IMR-90 (cell line): Measurements from ENCODE around the gene NFIA. TPM values are rescaled to one million over a fixed set of nuclear protein-coding genes. Genes with fewer than 3 reads are reported as not detected.

Experiments
- ATAC-seq: fragments of 200-7000 bp; cut with Tn5 transposase; 2 replicates; pipeline ENCODE4 v1.9.1; 2020; ENCODE audit warnings: low read depth, mild to moderate bottlenecking, moderate library complexity
- BruUV-seq: library from RNA; stranded (reverse); fragments of 400-500 nt; replicated peaks from 2 replicates; lab custom pipeline; 2021; lab: Mats Ljungman, UMichigan
- CTCF ChIA-PET: fragments of 300-600 bp; formaldehyde crosslinking; extraction: SDS; loops from one replicate; lab custom pipeline; 2021; ENCODE audit warnings: antibody characterized with exemption; lab: Yijun Ruan, JAX
- POLR2A ChIA-PET: fragments of 300-600 bp; sonication (Branson Sonifier 250); formaldehyde crosslinking; loops from one replicate; lab custom pipeline; 2022; ENCODE audit warnings: antibody characterized with exemption; ENCODE audit not compliant: unreplicated experiment; lab: Charles Lee
- DNase-seq: peaks from one replicate; pipeline ENCODE4 v3.0.0; 2013
- H2AFZ ChIP-seq: replicated peaks from 2 replicates; pipeline ENCODE3; 2013; ENCODE audit warnings: low read length, mild to moderate bottlenecking; ENCODE audit not compliant: poor library complexity
- H2AK5ac ChIP-seq: 2 replicates; pipeline ENCODE4 v1.6.1; 2013; ENCODE audit warnings: low read depth, low read length, inconsistent platforms
- H2AK9ac ChIP-seq: replicated peaks from 2 replicates; pipeline ENCODE3; 2013; ENCODE audit warnings: mild to moderate bottlenecking, low read depth, low read length, moderate library complexity; ENCODE audit not compliant: poor library complexity
- H2BK120ac ChIP-seq: 2 replicates; pipeline ENCODE4 v1.6.1; 2013; ENCODE audit warnings: low read depth, low read length, inconsistent platforms
- H2BK15ac ChIP-seq: 3 replicates; pipeline ENCODE4 v1.6.1; 2013; ENCODE audit warnings: low read depth, low read length, inconsistent platforms
- H2BK20ac ChIP-seq: 2 replicates; pipeline ENCODE4 v1.6.1; 2013; ENCODE audit warnings: low read depth, mild to moderate bottlenecking, inconsistent platforms, low read length, moderate library complexity
- H2BK5ac ChIP-seq: 2 replicates; pipeline ENCODE4 v1.6.1; 2013; ENCODE audit warnings: mild to moderate bottlenecking, low read depth, low read length, inconsistent platforms; ENCODE audit not compliant: poor library complexity, severe bottlenecking
- H3K14ac ChIP-seq: replicated peaks from 2 replicates; pipeline ENCODE4 v1.6.1; 2013; ENCODE audit warnings: low read depth, low read length, inconsistent platforms
- H3K18ac ChIP-seq: 2 replicates; pipeline ENCODE4 v1.6.1; 2013; ENCODE audit warnings: low read depth, low read length, control low read depth
- H3K23ac ChIP-seq: 2 replicates; pipeline ENCODE4 v1.6.1; 2013; ENCODE audit warnings: low read depth, low read length, inconsistent platforms
- H3K27ac ChIP-seq: 2 replicates; pipeline ENCODE4 v1.5.1; 2013; ENCODE audit warnings: mild to moderate bottlenecking, control low read depth, low read length; ENCODE audit not compliant: insufficient read depth
- H3K27me3 ChIP-seq: 2 replicates; pipeline ENCODE4 v1.6.1; 2013; ENCODE audit warnings: low read length; ENCODE audit not compliant: control insufficient read depth, insufficient read depth
- H3K36me3 ChIP-seq: 2 replicates; pipeline ENCODE4 v1.6.1; 2013; ENCODE audit warnings: low read length, mixed read lengths; ENCODE audit not compliant: control insufficient read depth, insufficient read depth
- H3K4ac ChIP-seq: 2 replicates; pipeline ENCODE4 v1.6.1; 2013; ENCODE audit warnings: low read depth, low read length, inconsistent platforms
- H3K4me1 ChIP-seq: 2 replicates; pipeline ENCODE4 v1.6.1; 2013; ENCODE audit warnings: low read length, mixed read lengths; ENCODE audit not compliant: control insufficient read depth, insufficient read depth
- H3K4me2 ChIP-seq: 2 replicates; pipeline ENCODE4 v1.6.1; 2013; ENCODE audit warnings: low read depth, mild to moderate bottlenecking, control low read depth, low read length, moderate library complexity
- H3K4me3 ChIP-seq: 2 replicates; pipeline ENCODE4 v1.5.1; 2013; ENCODE audit warnings: low read depth, mild to moderate bottlenecking, control low read depth, low read length, moderate library complexity; ENCODE audit not compliant: insufficient read depth
- H3K56ac ChIP-seq: 2 replicates; pipeline ENCODE4 v1.6.1; 2013; ENCODE audit warnings: low read length, inconsistent platforms; ENCODE audit not compliant: insufficient read depth; ENCODE audit errors: extremely low read depth
- H3K79me1 ChIP-seq, 2 experiments: 2 replicates each; pipeline ENCODE4 v1.6.1; 2013; ENCODE audit warnings: low read length in 2 of 2, inconsistent platforms in 1 of 2, low read depth in 1 of 2
- H3K9ac ChIP-seq: 2 replicates; pipeline ENCODE4 v1.6.1; 2013; ENCODE audit warnings: low read depth, low read length, control low read depth
- H3K9me1 ChIP-seq: 2 replicates; pipeline ENCODE4 v1.6.1; 2013; ENCODE audit warnings: low read length, inconsistent platforms; ENCODE audit not compliant: insufficient read depth
- H3K9me3 ChIP-seq: 2 replicates; pipeline ENCODE4 v1.6.1; 2013; ENCODE audit warnings: low read length; ENCODE audit not compliant: control insufficient read depth, insufficient read depth
- H4K20me1 ChIP-seq: 2 replicates; pipeline ENCODE4 v1.6.1; 2013; ENCODE audit warnings: low read length, inconsistent platforms; ENCODE audit not compliant: insufficient read depth
- H4K5ac ChIP-seq: 2 replicates; pipeline ENCODE4 v1.6.1; 2013; ENCODE audit warnings: mild to moderate bottlenecking, low read depth, low read length, control low read depth
- H4K8ac ChIP-seq, 2 experiments: 2 replicates each; pipeline ENCODE4 v1.6.1; 2013; ENCODE audit warnings: low read depth in 2 of 2, low read length in 2 of 2, control low read depth in 1 of 2, inconsistent platforms in 1 of 2
- H4K91ac ChIP-seq: 2 replicates; pipeline ENCODE4 v1.6.1; 2013; ENCODE audit warnings: low read depth, low read length, inconsistent platforms; ENCODE audit not compliant: insufficient read depth
- CHD1 ChIP-seq: IDR thresholded peaks from 2 replicates; pipeline ENCODE4 v1.6.1; 2012; ENCODE audit warnings: low read depth, low read length, improper control_type of control experiment
- MAZ ChIP-seq: IDR thresholded peaks from 2 replicates; pipeline ENCODE4 v1.6.1; 2012; ENCODE audit warnings: low read depth, mild to moderate bottlenecking, low read length, improper control_type of control experiment, moderate library complexity, borderline replicate concordance
- RAD21 ChIP-seq: IDR thresholded peaks from 2 replicates; pipeline ENCODE4 v1.6.1; 2012; ENCODE audit warnings: low read length, improper control_type of control experiment
- RCOR1 ChIP-seq: IDR thresholded peaks from 2 replicates; pipeline ENCODE4 v1.6.1; 2012; ENCODE audit warnings: mild to moderate bottlenecking, low read length, improper control_type of control experiment; ENCODE audit not compliant: insufficient replicate concordance
- RFX5 ChIP-seq: IDR thresholded peaks from 2 replicates; pipeline ENCODE4 v1.8.0; 2012; ENCODE audit warnings: low read depth, mild to moderate bottlenecking, low read length, moderate library complexity
- SMC3 ChIP-seq: fragments of 150-350 bp; IDR thresholded peaks from 2 replicates; pipeline ENCODE4 v1.6.1; 2016; ENCODE audit warnings: low read depth, mild to moderate bottlenecking, antibody characterized with exemption, low read length, moderate library complexity
- WGBS, 2 experiments: methylation state at CpG; one replicate each; pipeline versions ENCODE4 v1.1.5 to v1.1.7; 2013; ENCODE audit warnings: missing lambda C conversion rate in 2 of 2; ENCODE audit not compliant: insufficient read length in 1 of 2; ENCODE audit errors: extremely low coverage in 2 of 2; 5-methylcytosine and 5-hydroxymethylcytosine counted together
- dilution Hi-C: fragments of 300-500 bp; cut with HindIII; formaldehyde crosslinking; loops from one replicate; pipeline ENCODE4 v1.14.3; 2018; ENCODE audit warnings: low sequenced_read_pairs; ENCODE audit not compliant: unreplicated experiment
- in situ Hi-C: fragments of 300-500 bp; cut with MboI; formaldehyde crosslinking; loops from 3 replicates; pipeline ENCODE4 v1.14.3; 2019; ENCODE audit warnings: low sequenced_read_pairs, inconsistent platforms, mixed read lengths
- intact Hi-C: fragments of 100-400 bp; cut with micrococcal nuclease; formaldehyde crosslinking; loops from 2 replicates; pipeline ENCODE4 v1.10.0; 2022
- polyA plus RNA-seq, 3 experiments: library from polyadenylated mRNA; depleted of rRNA; stranded (reverse); fragments of >200 nt; gene quantifications; 2 replicates each; pipeline ENCODE4 v1.2.3, GENCODE V29; 2012; ENCODE audit warnings: low replicate concordance in 1 of 3
- total RNA-seq: library from RNA; depleted of rRNA; stranded (reverse); fragments of >200 nt; gene quantifications from 2 replicates; pipeline ENCODE4 v1.2.3, GENCODE V29; 2012
- TF ChIP-seq, protein P1 (sequence below): conservative IDR thresholded peaks from 2 replicates; pipeline ENCODE4 v1.5.1; 2012; ENCODE audit warnings: mild to moderate bottlenecking, low read depth, low read length, improper control_type of control experiment
- TF ChIP-seq, protein P2 (sequence below): fragments of 150-350 bp; IDR thresholded peaks from 2 replicates; pipeline ENCODE4 v1.6.1; 2016; ENCODE audit warnings: low read depth, mild to moderate bottlenecking, low read length, moderate library complexity, borderline replicate concordance

The NFIA gene
- total and polyA plus RNA-seq, 2 of the 4 experiments (the other 2 are of a cell fraction) = 1.6 to 2.2 TPM

- H3K56ac ChIP-seq = no peak overlapping the region
- in situ Hi-C loops = loop anchor here (25.0 kb wide), 2 partner anchors 815 to 1060 kb away; no protein-coding TSS in a partner anchor
- no peak overlapping the region for H2BK5ac ChIP-seq
- no peak overlapping the region for H3K4ac ChIP-seq
- dilution Hi-C loops = no loop called here
- H3K36me3 ChIP-seq = no peaks in the 10 kb centered on the region
- H3K14ac ChIP-seq = no peak overlapping the region
- no peak for TF ChIP-seq RFX5
- no peak for TF ChIP-seq RCOR1
- TF ChIP-seq, protein P1, sequence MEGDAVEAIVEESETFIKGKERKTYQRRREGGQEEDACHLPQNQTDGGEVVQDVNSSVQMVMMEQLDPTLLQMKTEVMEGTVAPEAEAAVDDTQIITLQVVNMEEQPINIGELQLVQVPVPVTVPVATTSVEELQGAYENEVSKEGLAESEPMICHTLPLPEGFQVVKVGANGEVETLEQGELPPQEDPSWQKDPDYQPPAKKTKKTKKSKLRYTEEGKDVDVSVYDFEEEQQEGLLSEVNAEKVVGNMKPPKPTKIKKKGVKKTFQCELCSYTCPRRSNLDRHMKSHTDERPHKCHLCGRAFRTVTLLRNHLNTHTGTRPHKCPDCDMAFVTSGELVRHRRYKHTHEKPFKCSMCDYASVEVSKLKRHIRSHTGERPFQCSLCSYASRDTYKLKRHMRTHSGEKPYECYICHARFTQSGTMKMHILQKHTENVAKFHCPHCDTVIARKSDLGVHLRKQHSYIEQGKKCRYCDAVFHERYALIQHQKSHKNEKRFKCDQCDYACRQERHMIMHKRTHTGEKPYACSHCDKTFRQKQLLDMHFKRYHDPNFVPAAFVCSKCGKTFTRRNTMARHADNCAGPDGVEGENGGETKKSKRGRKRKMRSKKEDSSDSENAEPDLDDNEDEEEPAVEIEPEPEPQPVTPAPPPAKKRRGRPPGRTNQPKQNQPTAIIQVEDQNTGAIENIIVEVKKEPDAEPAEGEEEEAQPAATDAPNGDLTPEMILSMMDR = no peak
- no peak for TF ChIP-seq RAD21
- TF ChIP-seq SMC3 = no peak
- no peak for TF ChIP-seq MAZ
- TF ChIP-seq, protein P2, sequence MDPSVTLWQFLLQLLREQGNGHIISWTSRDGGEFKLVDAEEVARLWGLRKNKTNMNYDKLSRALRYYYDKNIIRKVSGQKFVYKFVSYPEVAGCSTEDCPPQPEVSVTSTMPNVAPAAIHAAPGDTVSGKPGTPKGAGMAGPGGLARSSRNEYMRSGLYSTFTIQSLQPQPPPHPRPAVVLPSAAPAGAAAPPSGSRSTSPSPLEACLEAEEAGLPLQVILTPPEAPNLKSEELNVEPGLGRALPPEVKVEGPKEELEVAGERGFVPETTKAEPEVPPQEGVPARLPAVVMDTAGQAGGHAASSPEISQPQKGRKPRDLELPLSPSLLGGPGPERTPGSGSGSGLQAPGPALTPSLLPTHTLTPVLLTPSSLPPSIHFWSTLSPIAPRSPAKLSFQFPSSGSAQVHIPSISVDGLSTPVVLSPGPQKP = no peak
- no peak for TF ChIP-seq CHD1
- intact Hi-C loops = no loop called here
- H4K20me1 ChIP-seq = no peaks in the 10 kb centered on the region; the same call in 1 of the 2 replicates
- H2BK120ac ChIP-seq = no peak overlapping the region
- no TSS peak for BruUV-seq
- H2BK15ac ChIP-seq = no peak overlapping the region
- no CpG with 5 or more reads among the region's 3 CpGs for WGBS, 2 experiments
- no peak overlapping the region for H3K18ac ChIP-seq
- no peak for ATAC-seq
- DNase-seq = no peak
- no peak overlapping the region for H2AK5ac ChIP-seq
- no peak overlapping the region for H3K9ac ChIP-seq
- no peak overlapping the region for H3K27ac ChIP-seq
- H3K9me3 ChIP-seq = no peaks in the 10 kb centered on the region; the same call in 1 of the 2 replicates
- no peak overlapping the region for H3K4me2 ChIP-seq
- no peak overlapping the region for H2AK9ac ChIP-seq
- H2AFZ ChIP-seq = no peak overlapping the region
- CTCF ChIA-PET = no interaction called here
- no peaks in the 10 kb centered on the region for H3K4me1 ChIP-seq
- H3K23ac ChIP-seq = no peak overlapping the region
- POLR2A ChIA-PET = no interaction called here
- no peak overlapping the region for H4K5ac ChIP-seq
- no peak overlapping the region for H3K4me3 ChIP-seq
- peaks cover 33% of the 10 kb centered on the region for H3K27me3 ChIP-seq
- H3K9me1 ChIP-seq = no peaks in the 10 kb centered on the region
- no peak overlapping the region for H4K8ac ChIP-seq
- H2BK20ac ChIP-seq = no peak overlapping the region
- no peak overlapping the region for H4K91ac ChIP-seq
- no peaks in the 10 kb centered on the region for H3K79me1 ChIP-seq
Measured at GRCh38 chr1:61047061-61047460, 35.3 kb upstream of the NFIA start.
